Measurements from ENCODE around the gene NEK10. TPM values are rescaled to one million over a fixed set of nuclear protein-coding genes. Genes with fewer than 3 reads are reported as not detected.
"Not testable (repeated sequence)": the region's sequence is repeated elsewhere in the genome, so short reads cannot be mapped to it uniquely, and the experiment has no call there.

The NEK10 gene
- total and polyA plus RNA-seq, 2 of the 13 experiments (the other 11 are each of a cell fraction or from before 2014, with no cell fraction given): 2.8 to 14.2 TPM

DNA sequence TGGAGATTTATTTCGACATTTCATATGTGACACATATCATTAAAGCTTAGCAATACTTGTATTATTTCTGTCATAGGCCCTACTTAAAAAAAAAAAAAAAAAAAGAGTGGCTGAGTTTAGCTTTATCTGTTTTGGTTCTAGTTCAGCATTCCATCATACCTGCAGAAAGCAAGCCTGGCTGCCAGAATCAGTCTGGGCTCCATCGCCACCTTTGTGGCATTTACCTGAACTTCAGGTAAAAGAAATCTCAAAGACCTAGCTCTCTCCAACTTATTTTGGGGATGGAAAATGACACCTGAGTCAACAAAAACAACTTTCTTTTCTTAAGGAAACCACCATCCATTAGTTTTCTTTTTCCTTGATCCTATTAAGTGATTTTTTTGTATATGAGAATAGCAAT is 82.1 kb downstream of the NEK10 start:
- POLR2A ChIA-PET: no interaction called here
- TF ChIP-seq, protein P1, sequence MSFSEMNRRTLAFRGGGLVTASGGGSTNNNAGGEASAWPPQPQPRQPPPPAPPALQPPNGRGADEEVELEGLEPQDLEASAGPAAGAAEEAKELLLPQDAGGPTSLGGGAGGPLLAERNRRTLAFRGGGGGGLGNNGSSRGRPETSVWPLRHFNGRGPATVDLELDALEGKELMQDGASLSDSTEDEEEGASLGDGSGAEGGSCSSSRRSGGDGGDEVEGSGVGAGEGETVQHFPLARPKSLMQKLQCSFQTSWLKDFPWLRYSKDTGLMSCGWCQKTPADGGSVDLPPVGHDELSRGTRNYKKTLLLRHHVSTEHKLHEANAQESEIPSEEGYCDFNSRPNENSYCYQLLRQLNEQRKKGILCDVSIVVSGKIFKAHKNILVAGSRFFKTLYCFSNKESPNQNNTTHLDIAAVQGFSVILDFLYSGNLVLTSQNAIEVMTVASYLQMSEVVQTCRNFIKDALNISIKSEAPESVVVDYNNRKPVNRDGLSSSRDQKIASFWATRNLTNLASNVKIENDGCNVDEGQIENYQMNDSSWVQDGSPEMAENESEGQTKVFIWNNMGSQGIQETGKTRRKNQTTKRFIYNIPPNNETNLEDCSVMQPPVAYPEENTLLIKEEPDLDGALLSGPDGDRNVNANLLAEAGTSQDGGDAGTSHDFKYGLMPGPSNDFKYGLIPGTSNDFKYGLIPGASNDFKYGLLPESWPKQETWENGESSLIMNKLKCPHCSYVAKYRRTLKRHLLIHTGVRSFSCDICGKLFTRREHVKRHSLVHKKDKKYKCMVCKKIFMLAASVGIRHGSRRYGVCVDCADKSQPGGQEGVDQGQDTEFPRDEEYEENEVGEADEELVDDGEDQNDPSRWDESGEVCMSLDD (CRISPR knock-in tag; IDR thresholded peaks at IDR 0.05; ENCODE audit: borderline replicate concordance): no peak
- no peak for TF ChIP-seq ZFP62 (CRISPR knock-in tag; IDR thresholded peaks at IDR 0.05)
- TF ChIP-seq AKAP8 (CRISPR knock-in tag; IDR thresholded peaks at IDR 0.05): no peak
- no peak for TF ChIP-seq SRSF4 (IDR thresholded peaks at IDR 0.05; ENCODE audit: low read depth, low read length, poor library complexity, severe bottlenecking)
- TF ChIP-seq, protein P2, sequence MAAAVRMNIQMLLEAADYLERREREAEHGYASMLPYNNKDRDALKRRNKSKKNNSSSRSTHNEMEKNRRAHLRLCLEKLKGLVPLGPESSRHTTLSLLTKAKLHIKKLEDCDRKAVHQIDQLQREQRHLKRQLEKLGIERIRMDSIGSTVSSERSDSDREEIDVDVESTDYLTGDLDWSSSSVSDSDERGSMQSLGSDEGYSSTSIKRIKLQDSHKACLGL (CRISPR knock-in tag; IDR thresholded peaks at IDR 0.05): no peak
- no peak for TF ChIP-seq RFXAP (CRISPR knock-in tag; IDR thresholded peaks at IDR 0.05; ENCODE audit: borderline replicate concordance)
- no peak for TF ChIP-seq ZBTB8A (CRISPR knock-in tag; IDR thresholded peaks at IDR 0.05; ENCODE audit: borderline replicate concordance, low read depth)
- TF ChIP-seq REL (CRISPR knock-in tag; conservative IDR thresholded peaks at IDR 0.05): no peak
- no peak for TF ChIP-seq NBN (conservative IDR thresholded peaks at IDR 0.05)
- TF ChIP-seq SOX5 (CRISPR knock-in tag; IDR thresholded peaks at IDR 0.05; ENCODE audit: borderline replicate concordance): no peak
- TF ChIP-seq, protein P3, sequence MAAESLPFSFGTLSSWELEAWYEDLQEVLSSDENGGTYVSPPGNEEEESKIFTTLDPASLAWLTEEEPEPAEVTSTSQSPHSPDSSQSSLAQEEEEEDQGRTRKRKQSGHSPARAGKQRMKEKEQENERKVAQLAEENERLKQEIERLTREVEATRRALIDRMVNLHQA (CRISPR knock-in tag; IDR thresholded peaks at IDR 0.05): no peak
- TF ChIP-seq ATRX (CRISPR knock-in tag; IDR thresholded peaks at IDR 0.05; ENCODE audit: borderline replicate concordance): no peak
- no peak for TF ChIP-seq ZZZ3 (CRISPR knock-in tag; IDR thresholded peaks at IDR 0.05; ENCODE audit: borderline replicate concordance)
- TF ChIP-seq IRX3 (CRISPR knock-in tag; IDR thresholded peaks at IDR 0.05; ENCODE audit: borderline replicate concordance, low read depth): no peak
- no peak for TF ChIP-seq ETV6 (CRISPR knock-in tag; conservative IDR thresholded peaks at IDR 0.05)
- TF ChIP-seq ZNF484 (CRISPR knock-in tag; IDR thresholded peaks at IDR 0.05; ENCODE audit: borderline replicate concordance, low read depth): no peak
- TF ChIP-seq ZNF343 (CRISPR knock-in tag; IDR thresholded peaks at IDR 0.05): no peak
- TF ChIP-seq ZNF180 (CRISPR knock-in tag; IDR thresholded peaks at IDR 0.05; ENCODE audit: borderline replicate concordance, low read depth): no peak
- no peak for TF ChIP-seq PLRG1 (conservative IDR thresholded peaks at IDR 0.05)
- BruUV-seq (replicated peaks): no TSS peak
- H3K9me3 ChIP-seq (ENCODE audit: low read length): no peaks in the 10 kb centered on the region
- DNase-seq (ENCODE audit: low spot score) (no peak), ATAC-seq (no peak), FAIRE-seq (no peak)
- no peaks in the 10 kb centered on the region for H3K27me3 ChIP-seq (ENCODE audit: control insufficient read depth in 1 of 2, insufficient read depth in 2 of 2, low read length in 2 of 2)
- no peaks in the 10 kb centered on the region for H4K20me1 ChIP-seq (ENCODE audit: insufficient read depth, low read length)
- CTCF ChIA-PET (ENCODE audit: low intra/inter-chr PET ratio, low total read pairs): no interaction called here
- H3K4me3 ChIP-seq (replicated peaks in 1 of 3; ENCODE audit: insufficient read depth in 1 of 3, low read depth in 2 of 3, low read length in 3 of 3): no peak overlapping the region
- in situ Hi-C loops (cut with HindIII; ENCODE audit: extremely low pct_ligation_motif_present, low pct_unique_long_range_greater_than_20kb) (no loop called here), intact Hi-C loops (cut with micrococcal nuclease; ENCODE audit: unreplicated experiment) (no loop called here)
- 92% methylated on average over 2 of the region's 2 CpGs for WGBS (ENCODE audit: low lambda C conversion rate)
- H3K9ac ChIP-seq (ENCODE audit: insufficient read depth, low read depth, low read length): no peak overlapping the region
- H3K36me3 ChIP-seq (replicated peaks in 1 of 2; ENCODE audit: control insufficient read depth in 1 of 2, insufficient read depth in 2 of 2, low read length in 2 of 2): no peaks in the 10 kb centered on the region; a peak in 1 of 5 replicates
- no peak overlapping the region for H2AFZ ChIP-seq (ENCODE audit: low read length)
- peaks cover 3% of the 10 kb centered on the region for H3K4me1 ChIP-seq (ENCODE audit: insufficient read depth, low read length)
- no peaks in the 10 kb centered on the region for H3K79me2 ChIP-seq (ENCODE audit: insufficient read depth, low read length)
- no peak overlapping the region for H3K27ac ChIP-seq (ENCODE audit: extremely low read length, insufficient read depth, low read length)
- H3K4me2 ChIP-seq (ENCODE audit: low read depth, low read length): no peak overlapping the region

DNA sequence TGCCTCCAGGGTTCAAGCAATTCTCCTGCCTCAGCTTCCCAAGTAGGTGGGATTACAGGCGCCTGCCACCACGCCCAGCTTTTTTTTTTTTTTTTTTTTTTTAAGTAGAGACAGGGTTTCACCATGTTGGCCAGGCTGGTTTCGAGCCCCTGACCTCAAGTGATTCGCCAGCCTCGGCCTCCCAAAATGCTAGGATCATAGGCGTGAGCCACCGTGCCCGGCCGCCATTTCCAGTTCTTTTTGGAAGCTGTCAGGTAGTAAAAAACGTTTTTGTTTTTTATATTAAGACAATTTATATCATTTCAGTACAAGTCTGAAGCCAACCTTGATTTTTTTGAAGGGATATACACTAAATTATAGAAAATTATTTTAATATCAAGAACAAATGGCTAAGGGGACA is 82.7 kb downstream of the NEK10 start:
- H3K27me3 ChIP-seq (ENCODE audit: control insufficient read depth in 1 of 2, insufficient read depth in 2 of 2, low read length in 2 of 2); POLR2A ChIA-PET; intact Hi-C loops (cut with micrococcal nuclease; ENCODE audit: unreplicated experiment); H3K36me3 ChIP-seq (replicated peaks in 1 of 2; ENCODE audit: control insufficient read depth in 1 of 2, insufficient read depth in 2 of 2, low read length in 2 of 2); H3K9me3 ChIP-seq (ENCODE audit: low read length); H4K20me1 ChIP-seq (ENCODE audit: insufficient read depth, low read length); in situ Hi-C loops (cut with HindIII; ENCODE audit: extremely low pct_ligation_motif_present, low pct_unique_long_range_greater_than_20kb); FAIRE-seq; H3K4me3 ChIP-seq (replicated peaks in 1 of 3; ENCODE audit: insufficient read depth in 1 of 3, low read depth in 2 of 3, low read length in 3 of 3); CTCF ChIA-PET (ENCODE audit: low intra/inter-chr PET ratio, low total read pairs); H3K4me1 ChIP-seq (ENCODE audit: insufficient read depth, low read length); ATAC-seq; DNase-seq (ENCODE audit: low spot score); H3K27ac ChIP-seq (ENCODE audit: extremely low read length, insufficient read depth, low read length); H2AFZ ChIP-seq (ENCODE audit: low read length); H3K4me2 ChIP-seq (ENCODE audit: low read depth, low read length); BruUV-seq (replicated peaks); H3K9ac ChIP-seq (ENCODE audit: insufficient read depth, low read depth, low read length); H3K79me2 ChIP-seq (ENCODE audit: insufficient read depth, low read length): not testable (repeated sequence)
- WGBS (ENCODE audit: low lambda C conversion rate): 93% methylated on average over 10 of the region's 10 CpGs

Measured in HepG2 (cell line).